Cardiac fibroblast (primary cell): Measurements from ENCODE around the gene PCP4L1.

ENCODE experiments used
- DNase-seq, 2 donors: peaks; one replicate each; pipeline versions ENCODE4 v3.0.0 to v3.0.0-alpha.2; 2010; ENCODE audit warnings: low read depth in 2 of 2
- H3K4me3 ChIP-seq, 2 donors: replicated peaks in 1 of 2; 1 replicate in 1 of 2; 2 replicates in 1 of 2; pipeline ENCODE4 v1.5.1; 2011; ENCODE audit warnings: low read depth in 2 of 2, low read length in 2 of 2, mild to moderate bottlenecking in 2 of 2, moderate library complexity in 1 of 2
- CTCF ChIP-seq: IDR thresholded peaks from one replicate; pipeline ENCODE4 v1.5.1; 2011; ENCODE audit warnings: low read depth, mild to moderate bottlenecking, low read length, inconsistent platforms

Gene PCP4L1

GRCh38 chr1:161273402-161273801 lies 14.9 kb downstream of the PCP4L1 start:
- no peak for DNase-seq
- TF ChIP-seq CTCF, result no peak

GRCh38 chr1:161274874-161275273 lies 16.3 kb downstream of the PCP4L1 start:
- no peak for TF ChIP-seq CTCF
- no peak overlapping the region for H3K4me3 ChIP-seq
- DNase-seq, result no peak

More at GRCh38 chr1:161273402-161273801, 14.9 kb downstream of the PCP4L1 start:
- no peak overlapping the region for H3K4me3 ChIP-seq

- DNase-seq, result no peak
- no peak for TF ChIP-seq CTCF
- no peak overlapping the region for H3K4me3 ChIP-seq
Observed at GRCh38 chr1:161282991-161283390, 24.4 kb downstream of the PCP4L1 start.

GRCh38 chr1:161285113-161285512 lies 26.6 kb downstream of the PCP4L1 start:
- no peak for TF ChIP-seq CTCF
- H3K4me3 ChIP-seq, result no peak overlapping the region
- DNase-seq, result no peak

- no peak for TF ChIP-seq CTCF
- H3K4me3 ChIP-seq, result no peak overlapping the region
- no peak for DNase-seq
Observed at GRCh38 chr1:161285521-161285920, 27.0 kb downstream of the PCP4L1 start.

GRCh38 chr1:161287482-161288054 lies 29.0 kb downstream of the PCP4L1 start:
- no peak overlapping the region for H3K4me3 ChIP-seq
- DNase-seq, result no peak
- TF ChIP-seq CTCF, result no peak

- no peak for TF ChIP-seq CTCF
- no peak overlapping the region for H3K4me3 ChIP-seq
- DNase-seq, result no peak
Observed at GRCh38 chr1:161290779-161291178, 32.2 kb downstream of the PCP4L1 start.
